Measurements from ENCODE around the gene KCNQ5.

GRCh38 chr6:73182021-73182607 lies 560.2 kb downstream of the KCNQ5 start:
- no peak for TF ChIP-seq CTCF (IDR thresholded peaks at IDR 0.05)
- TF ChIP-seq POLR2A (IDR thresholded peaks at IDR 0.05), result no peak

Measured in transverse colon (tissue), 3 donors.